Heart left ventricle (tissue), 16 donors: ENCODE measurements around the gene LAMC3. TPM values are rescaled to one million over a fixed set of nuclear protein-coding genes. Genes with fewer than 3 reads are reported as not detected.

ENCODE experiments used
- ATAC-seq, 4 donors: fragments of 200-7000 bp; cut with Tn5 transposase; one replicate each; pipeline ENCODE4 v1.9.1; 2020 to 2022; ENCODE audit warnings: moderate library complexity in 4 of 4, mild to moderate bottlenecking in 3 of 4, moderate number of reproducible peaks in 1 of 4
- DNase-seq, 5 donors: peaks; one replicate each; pipeline ENCODE4 v3.0.0-alpha.2; 2020
- H3K27ac ChIP-seq, 12 donors: fragments of 200-600 bp; sonication (generic) in 4 of 12; one replicate each; pipeline versions ENCODE4 v1.5.0 to v1.8.0; 2016 to 2022; ENCODE audit warnings: mild to moderate bottlenecking in 2 of 12
- H3K27me3 ChIP-seq, 9 donors: fragments of 200-600 bp; sonication (generic) in 2 of 9; one replicate each; pipeline versions ENCODE4 v1.5.1 to v1.8.0; 2016 to 2022; ENCODE audit warnings: mild to moderate bottlenecking in 3 of 9
- H3K36me3 ChIP-seq, 9 donors: fragments of 200-600 bp; sonication (generic) in 2 of 9; one replicate each; pipeline versions ENCODE4 v1.5.0 to v1.8.0; 2018 to 2022; ENCODE audit warnings: mild to moderate bottlenecking in 2 of 9
- H3K4me1 ChIP-seq, 12 donors: fragments of 200-600 bp; sonication (generic) in 4 of 12; one replicate each; pipeline versions ENCODE4 v1.5.0 to v1.8.0; 2016 to 2022; ENCODE audit warnings: mild to moderate bottlenecking in 3 of 12
- H3K4me3 ChIP-seq, 12 donors: fragments of 200-600 bp; sonication (generic) in 4 of 12; one replicate each; pipeline versions ENCODE4 v1.5.0 to v1.8.0; 2017 to 2022; ENCODE audit warnings: mild to moderate bottlenecking in 9 of 12, moderate library complexity in 4 of 12
- H3K9me3 ChIP-seq, 12 donors: fragments of 200-600 bp; sonication (generic) in 4 of 12; one replicate each; pipeline versions ENCODE4 v1.5.0 to v1.8.0; 2016 to 2022; ENCODE audit warnings: mild to moderate bottlenecking in 1 of 12
- POLR2A ChIP-seq, 2 donors: fragments of 450-650 bp; IDR thresholded peaks; one replicate each; pipeline ENCODE4 v1.6.1; 2017; ENCODE audit warnings: antibody characterized with exemption in 2 of 2, mild to moderate bottlenecking in 2 of 2, moderate library complexity in 2 of 2
- WGBS, 4 donors: extraction: QIAGEN DNeasy Blood & Tissue Kit in 2 of 4; methylation state at CpG; one replicate each; pipeline versions ENCODE4 v1.1.5 to v1.1.7; 2013 to 2018; 5-methylcytosine and 5-hydroxymethylcytosine counted together
- intact Hi-C, 10 donors: fragments of 100-400 bp; cut with DNase I; formaldehyde crosslinking; loops; one replicate each; pipeline versions ENCODE4 v1.11.1 to v1.14.2; 2022
- long read RNA-seq, 3 donors: library from polyadenylated mRNA; unstranded; transcript quantifications; one replicate each; pipeline ENCODE4 v2.0.0, GENCODE V29; 2020 to 2021
- polyA plus RNA-seq, 2 donors: library from polyadenylated mRNA; stranded (reverse); fragments of 200-250 nt; gene quantifications; one replicate each; pipeline ENCODE4 v1.2.3, GENCODE V29; 2013
- total RNA-seq, 9 donors: library from RNA; depleted of rRNA in 2 of 9; stranded (reverse); fragments of >200 nt in 2 of 9; fragmentation: NEBNext Ultra II Directional in 3 of 9; extraction: Animal tissue kit (Norgen Biotek cat#: 25700) in 3 of 9; gene quantifications; one replicate each; pipeline versions ENCODE4 v1.1.0 to v1.2.4, GENCODE V29; 2016 to 2023
- TF ChIP-seq, protein P1 (sequence below), 12 donors: fragments of 200-600 bp; sonication (generic) in 4 of 12; IDR thresholded peaks; one replicate each; pipeline versions ENCODE4 v1.5.0 to v1.8.0; 2018 to 2022; ENCODE audit warnings: antibody characterized with exemption in 12 of 12, mild to moderate bottlenecking in 5 of 12
- donor health status: ischemic (EF 13 %, LVEDD 7.1; RV severe dilation, severe dysfunction).
- donor health status: healthy with polysubstance abuse.
- donor health status: DM: no; HTN: yes; CAD: no.
- donor health status: DM: no; HTN: no; CAD: no.
- donor health status: ischemic (EF 25% LVEDD 6.9; RV normal size, moderate dysfunction).
- donor health status: ischemic (EF 25% LVEDD 5.7; RV mildly dilated, moderate dysfunction).
- donor health status: healthy.
- donor health status: DM: yes; HTN: yes; CAD: no.
- donor health status: ischemic (EF 35%, LVEDD 5.7; RV mildly dilated, moderate dysfunction).
- donor health status: nonischemic (EF 11% LVEDD 7.7; RV severe dilation, severe dysfunction).
- donor health status: DM: yes; HTN: yes; CAD: no.
- donor health status: PGD.
- donor health status: ischemic (EF 29% LVEDD 5.4; RV normal size, mild dysfunction).
- donor health status: nonischemic (EF 23%, LVEDD 6.1; RV moderate dilation, normal function).

The LAMC3 gene
- 1 to 10 TPM in 3 of 9 donors, under 1 TPM in 6; 0.11 to 1.8 (median 0.69) TPM for total RNA-seq
- under 1 TPM; 0.27 to 0.67 TPM for polyA plus RNA-seq
- long read RNA-seq, donor 1, partial matches to known transcripts = 0 of 1 reads
- long read RNA-seq, donor 1, other reads (novel, unspliced or antisense) = 1 of 1 reads
- long read RNA-seq, donor 2, partial matches to known transcripts = 1 of 1 reads
- long read RNA-seq, donor 2, other reads (novel, unspliced or antisense) = 0 of 1 reads
- long read RNA-seq, donor 3, partial matches to known transcripts = 1 of 1 reads
- long read RNA-seq, donor 3, other reads (novel, unspliced or antisense) = 0 of 1 reads

DNA sequence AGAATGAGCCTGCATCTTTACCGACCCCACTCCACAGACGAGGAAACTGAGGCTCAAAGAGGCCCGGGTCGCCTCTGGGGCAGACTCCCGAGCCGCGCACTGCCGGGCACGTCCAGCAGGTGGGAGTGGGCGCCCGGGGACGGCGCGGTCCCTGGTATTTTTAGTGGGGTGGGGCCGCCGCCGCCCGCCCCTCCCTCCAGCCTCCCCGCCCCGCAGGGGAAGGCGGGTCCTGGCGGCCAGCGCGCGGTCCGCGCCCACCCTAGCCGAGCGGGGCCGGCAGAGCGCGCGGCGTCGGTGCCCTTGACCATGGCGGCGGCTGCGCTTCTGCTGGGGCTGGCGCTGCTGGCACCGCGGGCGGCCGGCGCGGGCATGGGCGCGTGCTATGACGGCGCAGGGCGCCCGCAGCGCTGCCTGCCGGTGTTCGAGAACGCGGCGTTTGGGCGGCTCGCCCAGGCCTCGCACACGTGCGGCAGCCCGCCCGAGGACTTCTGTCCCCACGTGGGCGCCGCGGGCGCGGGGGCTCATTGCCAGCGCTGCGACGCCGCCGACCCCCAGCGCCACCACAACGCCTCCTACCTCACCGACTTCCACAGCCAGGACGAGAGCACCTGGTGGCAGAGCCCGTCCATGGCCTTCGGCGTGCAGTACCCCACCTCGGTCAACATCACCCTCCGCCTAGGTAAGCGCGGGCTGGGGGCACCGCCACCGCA is at the start of gene LAMC3:
TSS of gene LAMC3 (plus strand) at position 266 of the 710 bp plus-strand sequence. CDS start at position 307, 41 bp downstream.
- 1 to 7% (median 5%) methylated on average over 14 to 88 of the region's 88 CpGs for WGBS, 4 donors
- Histone ChIP-seq H3K27ac (no peak within 1 kb of the TSS), H3K9me3 (no peaks in the 10 kb centered on the region), H3K36me3 (no peaks in the 10 kb centered on the region), H3K4me1 (peaks cover 0 to 9% (median 0%) of the 10 kb centered on the region in 12 donors), H3K27me3 (peaks cover 0 to 38% (median 12%) of the 10 kb centered on the region in 9 donors), H3K4me3 (peak within 1 kb of the TSS in 9 of 12 donors; percentile 0 to 44 (median 32))
- TF ChIP-seq POLR2A (IDR thresholded peaks at IDR 0.05) = no peak
- TF ChIP-seq, protein P1, sequence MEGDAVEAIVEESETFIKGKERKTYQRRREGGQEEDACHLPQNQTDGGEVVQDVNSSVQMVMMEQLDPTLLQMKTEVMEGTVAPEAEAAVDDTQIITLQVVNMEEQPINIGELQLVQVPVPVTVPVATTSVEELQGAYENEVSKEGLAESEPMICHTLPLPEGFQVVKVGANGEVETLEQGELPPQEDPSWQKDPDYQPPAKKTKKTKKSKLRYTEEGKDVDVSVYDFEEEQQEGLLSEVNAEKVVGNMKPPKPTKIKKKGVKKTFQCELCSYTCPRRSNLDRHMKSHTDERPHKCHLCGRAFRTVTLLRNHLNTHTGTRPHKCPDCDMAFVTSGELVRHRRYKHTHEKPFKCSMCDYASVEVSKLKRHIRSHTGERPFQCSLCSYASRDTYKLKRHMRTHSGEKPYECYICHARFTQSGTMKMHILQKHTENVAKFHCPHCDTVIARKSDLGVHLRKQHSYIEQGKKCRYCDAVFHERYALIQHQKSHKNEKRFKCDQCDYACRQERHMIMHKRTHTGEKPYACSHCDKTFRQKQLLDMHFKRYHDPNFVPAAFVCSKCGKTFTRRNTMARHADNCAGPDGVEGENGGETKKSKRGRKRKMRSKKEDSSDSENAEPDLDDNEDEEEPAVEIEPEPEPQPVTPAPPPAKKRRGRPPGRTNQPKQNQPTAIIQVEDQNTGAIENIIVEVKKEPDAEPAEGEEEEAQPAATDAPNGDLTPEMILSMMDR (IDR thresholded peaks at IDR 0.05) = peak in 10 of 12 donors; percentile 8 to 48 (median 28)
- ATAC-seq (peak in 3 of 4 donors; percentile 29 to 47 (median 45)), DNase-seq (peak in 1 of 5 donors; percentile 55)
- intact Hi-C loops = no loop called here

DNA sequence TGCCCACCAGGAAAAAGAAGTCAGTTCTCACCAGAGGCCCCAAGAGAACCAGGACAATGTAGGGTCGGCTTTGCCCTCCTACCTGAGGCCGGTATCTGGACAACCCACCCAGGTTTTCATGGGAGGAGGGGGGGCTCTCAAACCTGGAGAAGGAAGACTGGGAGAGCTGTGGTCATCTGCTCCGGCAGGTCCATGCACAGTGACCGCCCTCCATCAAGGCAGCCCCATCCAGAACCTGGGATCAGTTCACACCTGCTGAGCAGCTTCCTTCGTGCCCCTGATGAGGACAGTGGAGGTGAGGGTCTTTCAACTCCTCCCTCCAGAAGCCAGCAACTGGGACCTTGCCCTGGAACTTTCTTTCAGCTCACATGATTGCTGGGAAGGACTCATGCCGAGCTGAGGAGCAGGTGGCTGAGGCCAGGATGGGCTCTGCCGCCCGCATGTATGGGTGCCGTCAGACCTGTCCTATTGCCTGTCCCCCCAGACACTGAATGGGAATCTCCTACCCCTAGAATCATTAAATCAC is 49.1 kb upstream of the LAMC3 start:
- no peak overlapping the region for H3K4me3 ChIP-seq
- H3K36me3 ChIP-seq = no peaks in the 10 kb centered on the region
- intact Hi-C loops = no loop called here
- H3K9me3 ChIP-seq = peaks cover 0 to 8% (median 0%) of the 10 kb centered on the region in 12 donors
- H3K4me1 ChIP-seq = peaks cover 0 to 14% (median 0%) of the 10 kb centered on the region in 12 donors
- no peak overlapping the region for H3K27ac ChIP-seq
- 87 to 97% (median 92%) methylated on average over 7 to 9 of the region's 9 CpGs for WGBS, 4 donors
- H3K27me3 ChIP-seq = peaks cover 0 to 6% (median 0%) of the 10 kb centered on the region in 9 donors
- DNase-seq (no peak), ATAC-seq (no peak)
- TF ChIP-seq, protein P1 (IDR thresholded peaks at IDR 0.05) = no peak
- no peak for TF ChIP-seq POLR2A (IDR thresholded peaks at IDR 0.05)

DNA sequence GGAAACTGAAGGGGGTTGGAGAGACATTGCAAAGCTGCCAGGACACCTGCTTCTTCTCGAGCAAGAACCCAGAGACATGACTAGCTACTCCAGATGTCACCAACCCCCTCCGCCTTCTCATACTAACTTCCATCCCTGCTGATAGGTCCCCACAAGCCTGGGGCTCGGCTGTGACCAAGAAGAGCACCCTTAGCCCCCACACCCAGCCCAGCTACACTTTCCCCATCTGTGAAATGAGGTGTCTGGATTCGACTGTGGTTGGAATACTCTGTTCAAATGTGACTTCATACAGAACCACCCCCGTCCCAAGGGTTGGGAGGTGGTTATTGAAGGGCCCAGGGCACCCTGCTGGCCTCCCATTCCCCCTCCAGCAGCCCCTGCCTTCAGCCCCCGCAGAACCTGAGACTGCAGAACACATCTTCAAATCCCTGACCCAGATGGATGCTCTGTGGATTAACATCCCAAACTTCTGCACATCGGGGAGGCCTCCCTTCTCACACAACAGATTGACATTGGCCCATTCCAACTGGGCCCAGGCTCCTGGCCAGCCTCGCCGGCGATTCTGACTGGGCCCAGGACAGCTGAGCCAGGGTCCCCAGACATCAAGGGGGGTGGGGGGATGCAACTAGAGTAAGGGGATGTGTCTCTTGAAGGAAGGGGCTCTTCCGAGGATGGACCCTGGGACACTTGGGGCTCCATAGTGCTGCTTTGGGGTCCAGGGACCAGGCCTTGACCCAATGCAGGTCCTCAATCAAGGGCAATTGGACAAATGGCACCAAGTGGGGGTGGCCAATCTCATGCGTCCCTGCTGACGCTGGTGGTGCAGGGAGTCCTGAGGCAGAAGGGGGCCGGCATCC is 48.2 kb upstream of the LAMC3 start:
- H3K27me3 ChIP-seq = peaks cover 0 to 6% (median 0%) of the 10 kb centered on the region in 9 donors
- H3K27ac ChIP-seq = no peak overlapping the region
- peaks cover 0 to 14% (median 0%) of the 10 kb centered on the region in 12 donors for H3K4me1 ChIP-seq
- no peak for ATAC-seq
- no peaks in the 10 kb centered on the region for H3K36me3 ChIP-seq
- DNase-seq = no peak
- H3K4me3 ChIP-seq = no peak overlapping the region
- H3K9me3 ChIP-seq = peaks cover 0 to 12% (median 0%) of the 10 kb centered on the region in 12 donors
- 88 to 93% (median 91%) methylated on average over 11 to 14 of the region's 14 CpGs for WGBS, 4 donors
- TF ChIP-seq, protein P1 (IDR thresholded peaks at IDR 0.05) = no peak
- TF ChIP-seq POLR2A (IDR thresholded peaks at IDR 0.05) = no peak
- intact Hi-C loops = no loop called here
